Measurements from ENCODE around the gene LRMDA. TPM values are rescaled to one million over a fixed set of nuclear protein-coding genes. Genes with fewer than 3 reads are reported as not detected.

The LRMDA gene
- total and polyA plus RNA-seq, 10 of the 15 experiments (the other 5 are each of a cell fraction or from before 2014, with no cell fraction given) = 0.07 to 0.54 (median 0.29) TPM; not detected in 4

GRCh38 chr10:75565286-75566251 lies 134.1 kb downstream of the LRMDA start (continued):
- TF ChIP-seq CEBPB (IDR thresholded peaks at IDR 0.05; ENCODE audit: borderline replicate concordance in 1 of 2, low read depth in 2 of 2, low read length in 2 of 2) (no peak), WRNIP1 (IDR thresholded peaks at IDR 0.05; ENCODE audit: borderline replicate concordance, low read depth, low read length) (no peak), RFX5 (IDR thresholded peaks at IDR 0.05; ENCODE audit: low read depth, low read length) (no peak), CEBPZ (IDR thresholded peaks at IDR 0.05; ENCODE audit: low read depth, low read length) (no peak), ZBTB4 (CRISPR knock-in tag; IDR thresholded peaks at IDR 0.05) (no peak), ESRRA (IDR thresholded peaks at IDR 0.05; ENCODE audit: low read length) (no peak), ZNF592 (IDR thresholded peaks at IDR 0.05) (no peak), IKZF2 (IDR thresholded peaks at IDR 0.05) (peak; percentile 36 to 60; a peak in 1 of 4 replicates), GATAD2B (conservative IDR thresholded peaks at IDR 0.05; ENCODE audit: low read depth) (0 out of 2 replicates have a peak, but pooled peaks have one; percentile 17), RELA (IDR thresholded peaks at IDR 0.05; ENCODE audit: borderline replicate concordance, partially characterized antibody) (peak; percentile 29), IKZF1 (conservative IDR thresholded peaks at IDR 0.05) (peak; percentile 60)

Data from GM12878 (cell line).